GM23248 (cell line): ENCODE measurements around the gene ARHGEF11.

ENCODE experiments used
- EZH2 ChIP-seq: fragments of 200-600 bp; sonication (generic); IDR thresholded peaks from 2 replicates; pipeline ENCODE4 v1.6.1; 2018; ENCODE audit warnings: antibody characterized with exemption, mild to moderate bottlenecking; ENCODE audit not compliant: insufficient read depth, poor library complexity, severe bottlenecking
- EZH2phosphoT487 ChIP-seq: fragments of 200-600 bp; sonication (generic); IDR thresholded peaks from 2 replicates; pipeline ENCODE4 v1.6.1; 2018; ENCODE audit warnings: antibody characterized with exemption, moderate library complexity, mild to moderate bottlenecking, low read depth; ENCODE audit not compliant: insufficient read depth

- TF ChIP-seq EZH2phosphoT487 (no peak), EZH2 (no peak)
These were observed 89.2 kb downstream of the ARHGEF11 start for GRCh38 chr1:156956333-156956732.
